ENCODE results near the gene MYBPH.

The MYBPH gene

GRCh38 chr1:203199816-203200571, 24.4 kb upstream of the MYBPH start:
- Histone ChIP-seq H3K4me1 (ENCODE audit: control insufficient read depth, insufficient read depth, low read length) (peaks cover 83% of the 10 kb centered on the region), H3K27me3 (replicated peaks; ENCODE audit: control insufficient read depth, insufficient read depth, low read length) (no peaks in the 10 kb centered on the region), H3K4me3 (ENCODE audit: low read length) (peak overlapping the region; percentile 40), H3K36me3 (ENCODE audit: control insufficient read depth, insufficient read depth, low read length, severe bottlenecking) (no peaks in the 10 kb centered on the region), H3K9ac (ENCODE audit: low read length) (peak overlapping the region; percentile 70), H3K9me3 (ENCODE audit: control insufficient read depth, low read length) (no peaks in the 10 kb centered on the region)
- peak; percentile 85 for DNase-seq (ENCODE audit: low read depth)

GRCh38 chr1:203199481-203199815, 23.8 kb upstream of the MYBPH start:
- peak overlapping the region; percentile 31 for H3K9ac ChIP-seq (ENCODE audit: low read length)
- peaks cover 79% of the 10 kb centered on the region for H3K4me1 ChIP-seq (ENCODE audit: control insufficient read depth, insufficient read depth, low read length)
- H3K27me3 ChIP-seq (replicated peaks; ENCODE audit: control insufficient read depth, insufficient read depth, low read length): no peaks in the 10 kb centered on the region
- no peaks in the 10 kb centered on the region for H3K36me3 ChIP-seq (ENCODE audit: control insufficient read depth, insufficient read depth, low read length, severe bottlenecking)
- H3K4me3 ChIP-seq (ENCODE audit: low read length): peak overlapping the region; percentile 15
- no peak for DNase-seq (ENCODE audit: low read depth)
- H3K9me3 ChIP-seq (ENCODE audit: control insufficient read depth, low read length): no peaks in the 10 kb centered on the region

GRCh38 chr1:203199002-203199401, 23.4 kb upstream of the MYBPH start:
- DNase-seq (ENCODE audit: low read depth): no peak
- H3K9ac ChIP-seq (ENCODE audit: low read length): peak overlapping the region; percentile 31
- no peaks in the 10 kb centered on the region for H3K27me3 ChIP-seq (replicated peaks; ENCODE audit: control insufficient read depth, insufficient read depth, low read length)
- no peak overlapping the region for H3K4me3 ChIP-seq (ENCODE audit: low read length)
- H3K4me1 ChIP-seq (ENCODE audit: control insufficient read depth, insufficient read depth, low read length): peaks cover 79% of the 10 kb centered on the region
- no peaks in the 10 kb centered on the region for H3K36me3 ChIP-seq (ENCODE audit: control insufficient read depth, insufficient read depth, low read length, severe bottlenecking)
- H3K9me3 ChIP-seq (ENCODE audit: control insufficient read depth, low read length): no peaks in the 10 kb centered on the region

GRCh38 chr1:203197625-203198024, 22.0 kb upstream of the MYBPH start:
- DNase-seq (ENCODE audit: low read depth): peak; percentile 76
- H3K36me3 ChIP-seq (ENCODE audit: control insufficient read depth, insufficient read depth, low read length, severe bottlenecking): no peaks in the 10 kb centered on the region
- peaks cover 69% of the 10 kb centered on the region for H3K4me1 ChIP-seq (ENCODE audit: control insufficient read depth, insufficient read depth, low read length)
- no peaks in the 10 kb centered on the region for H3K9me3 ChIP-seq (ENCODE audit: control insufficient read depth, low read length)
- H3K27me3 ChIP-seq (replicated peaks; ENCODE audit: control insufficient read depth, insufficient read depth, low read length): no peaks in the 10 kb centered on the region
- no peak overlapping the region for H3K9ac ChIP-seq (ENCODE audit: low read length)
- no peak overlapping the region for H3K4me3 ChIP-seq (ENCODE audit: low read length)

- Histone ChIP-seq H3K4me1 (ENCODE audit: control insufficient read depth, insufficient read depth, low read length) (peaks cover 57% of the 10 kb centered on the region), H3K9ac (ENCODE audit: low read length) (peak overlapping the region; percentile 5), H3K9me3 (ENCODE audit: control insufficient read depth, low read length) (no peaks in the 10 kb centered on the region), H3K4me3 (ENCODE audit: low read length) (no peak overlapping the region), H3K27me3 (replicated peaks; ENCODE audit: control insufficient read depth, insufficient read depth, low read length) (no peaks in the 10 kb centered on the region), H3K36me3 (ENCODE audit: control insufficient read depth, insufficient read depth, low read length, severe bottlenecking) (no peaks in the 10 kb centered on the region)
- DNase-seq (ENCODE audit: low read depth): no peak
Measured at GRCh38 chr1:203196371-203196770, 20.7 kb upstream of the MYBPH start.

GRCh38 chr1:203190949-203191348, 15.3 kb upstream of the MYBPH start:
- Histone ChIP-seq H3K36me3 (ENCODE audit: control insufficient read depth, insufficient read depth, low read length, severe bottlenecking) (no peaks in the 10 kb centered on the region), H3K4me3 (ENCODE audit: low read length) (no peak overlapping the region), H3K9me3 (ENCODE audit: control insufficient read depth, low read length) (no peaks in the 10 kb centered on the region), H3K27me3 (replicated peaks; ENCODE audit: control insufficient read depth, insufficient read depth, low read length) (no peaks in the 10 kb centered on the region), H3K4me1 (ENCODE audit: control insufficient read depth, insufficient read depth, low read length) (peaks cover 21% of the 10 kb centered on the region), H3K9ac (ENCODE audit: low read length) (no peak overlapping the region)
- DNase-seq (ENCODE audit: low read depth): no peak

- no peak for DNase-seq (ENCODE audit: low read depth)
- Histone ChIP-seq H3K9me3 (ENCODE audit: control insufficient read depth, low read length) (no peaks in the 10 kb centered on the region), H3K27me3 (replicated peaks; ENCODE audit: control insufficient read depth, insufficient read depth, low read length) (no peaks in the 10 kb centered on the region), H3K4me3 (ENCODE audit: low read length) (no peak overlapping the region), H3K9ac (ENCODE audit: low read length) (no peak overlapping the region), H3K36me3 (ENCODE audit: control insufficient read depth, insufficient read depth, low read length, severe bottlenecking) (no peaks in the 10 kb centered on the region), H3K4me1 (ENCODE audit: control insufficient read depth, insufficient read depth, low read length) (peaks cover 16% of the 10 kb centered on the region)
Measured at GRCh38 chr1:203189951-203190352, 14.3 kb upstream of the MYBPH start.

- H3K27me3 ChIP-seq (replicated peaks; ENCODE audit: control insufficient read depth, insufficient read depth, low read length): no peaks in the 10 kb centered on the region
- H3K9ac ChIP-seq (ENCODE audit: low read length): no peak overlapping the region
- no peaks in the 10 kb centered on the region for H3K9me3 ChIP-seq (ENCODE audit: control insufficient read depth, low read length)
- H3K4me3 ChIP-seq (ENCODE audit: low read length): no peak overlapping the region
- peaks cover 16% of the 10 kb centered on the region for H3K4me1 ChIP-seq (ENCODE audit: control insufficient read depth, insufficient read depth, low read length)
- DNase-seq (ENCODE audit: low read depth): no peak
- no peaks in the 10 kb centered on the region for H3K36me3 ChIP-seq (ENCODE audit: control insufficient read depth, insufficient read depth, low read length, severe bottlenecking)
Measured at GRCh38 chr1:203188686-203189232, 13.1 kb upstream of the MYBPH start.

GRCh38 chr1:203187689-203188264, 12.2 kb upstream of the MYBPH start:
- H3K4me3 ChIP-seq (ENCODE audit: low read length): no peak overlapping the region
- no peaks in the 10 kb centered on the region for H3K27me3 ChIP-seq (replicated peaks; ENCODE audit: control insufficient read depth, insufficient read depth, low read length)
- H3K36me3 ChIP-seq (ENCODE audit: control insufficient read depth, insufficient read depth, low read length, severe bottlenecking): no peaks in the 10 kb centered on the region
- no peak for DNase-seq (ENCODE audit: low read depth)
- no peaks in the 10 kb centered on the region for H3K9me3 ChIP-seq (ENCODE audit: control insufficient read depth, low read length)
- peak overlapping the region; percentile 39 for H3K9ac ChIP-seq (ENCODE audit: low read length)
- peaks cover 16% of the 10 kb centered on the region for H3K4me1 ChIP-seq (ENCODE audit: control insufficient read depth, insufficient read depth, low read length)

- no peak overlapping the region for H3K4me3 ChIP-seq (ENCODE audit: low read length)
- no peaks in the 10 kb centered on the region for H3K9me3 ChIP-seq (ENCODE audit: control insufficient read depth, low read length)
- no peaks in the 10 kb centered on the region for H3K36me3 ChIP-seq (ENCODE audit: control insufficient read depth, insufficient read depth, low read length, severe bottlenecking)
- no peak for DNase-seq (ENCODE audit: low read depth)
- peaks cover 16% of the 10 kb centered on the region for H3K4me1 ChIP-seq (ENCODE audit: control insufficient read depth, insufficient read depth, low read length)
- H3K9ac ChIP-seq (ENCODE audit: low read length): peak overlapping the region; percentile 39
- no peaks in the 10 kb centered on the region for H3K27me3 ChIP-seq (replicated peaks; ENCODE audit: control insufficient read depth, insufficient read depth, low read length)
Measured at GRCh38 chr1:203187304-203187685, 11.7 kb upstream of the MYBPH start.

GRCh38 chr1:203186446-203187303, 11.0 kb upstream of the MYBPH start, which contains the start of gene CHI3L1:
Gene CHI3L1 (minus strand): TSS chr1:203186704. CDS start chr1:203186623, 81 bp downstream.
- no peak within 1 kb of the TSS for H3K4me3 ChIP-seq (ENCODE audit: low read length)
- DNase-seq (ENCODE audit: low read depth): no peak
- H3K27me3 ChIP-seq (replicated peaks; ENCODE audit: control insufficient read depth, insufficient read depth, low read length): no peaks in the 10 kb centered on the region
- peaks cover 16% of the 10 kb centered on the region for H3K4me1 ChIP-seq (ENCODE audit: control insufficient read depth, insufficient read depth, low read length)
- no peaks in the 10 kb centered on the region for H3K36me3 ChIP-seq (ENCODE audit: control insufficient read depth, insufficient read depth, low read length, severe bottlenecking)
- H3K9ac ChIP-seq (ENCODE audit: low read length): peak within 1 kb of the TSS; percentile 39
- no peaks in the 10 kb centered on the region for H3K9me3 ChIP-seq (ENCODE audit: control insufficient read depth, low read length)
